Heart right ventricle (tissue), 16 donors: ENCODE results near the gene BABAM2. TPM values are rescaled to one million over a fixed set of nuclear protein-coding genes. Genes with fewer than 3 reads are reported as not detected.

Experiments used
- ATAC-seq, 8 donors: fragments of 200-7000 bp; cut with Tn5 transposase; one replicate each; pipeline ENCODE4 v1.9.1; 2020; ENCODE audit warnings: mild to moderate bottlenecking in 8 of 8, moderate library complexity in 8 of 8, moderate number of reproducible peaks in 1 of 8
- DNase-seq, 2 donors: peaks; one replicate each; pipeline ENCODE4 v3.0.0-alpha.2; 2020
- H3K27ac ChIP-seq, 10 donors: fragments of 200-600 bp; sonication (generic) in 2 of 10; one replicate each; pipeline versions ENCODE4 v1.5.0 to v1.8.0; 2020 to 2022; ENCODE audit warnings: mild to moderate bottlenecking in 3 of 10
- H3K27me3 ChIP-seq, 7 donors: fragments of 200-600 bp; one replicate each; pipeline ENCODE4 v1.8.0; 2021 to 2022; ENCODE audit warnings: mild to moderate bottlenecking in 2 of 7
- H3K36me3 ChIP-seq, 9 donors: fragments of 200-600 bp; sonication (generic) in 1 of 9; one replicate each; pipeline versions ENCODE4 v1.5.0 to v1.8.0; 2020 to 2022; ENCODE audit warnings: mild to moderate bottlenecking in 2 of 9
- H3K4me1 ChIP-seq, 9 donors: fragments of 200-600 bp; sonication (generic) in 1 of 9; one replicate each; pipeline versions ENCODE4 v1.5.0 to v1.8.0; 2020 to 2022; ENCODE audit warnings: mild to moderate bottlenecking in 4 of 9
- H3K4me3 ChIP-seq, 10 donors: fragments of 200-600 bp; sonication (generic) in 2 of 10; one replicate each; pipeline versions ENCODE4 v1.5.0 to v1.8.0; 2020 to 2022; ENCODE audit warnings: mild to moderate bottlenecking in 7 of 10, moderate library complexity in 2 of 10
- H3K9me3 ChIP-seq, 11 donors: fragments of 200-600 bp in 10 of 11; sonication (generic) in 2 of 11; one replicate each; pipeline versions ENCODE4 v1.5.0 to v1.8.0; 2013 to 2022; ENCODE audit warnings: mild to moderate bottlenecking in 2 of 11, control low read depth in 1 of 11, moderate library complexity in 1 of 11
- WGBS, 2 donors: extraction: QIAGEN DNeasy Blood & Tissue Kit; methylation state at CpG; one replicate each; pipeline ENCODE4 v1.1.7; 2013; ENCODE audit warnings: inconsistent platforms in 1 of 2; 5-methylcytosine and 5-hydroxymethylcytosine counted together
- intact Hi-C, 10 donors: fragments of 100-400 bp; cut with DNase I; formaldehyde crosslinking; loops; one replicate each; pipeline versions ENCODE4 v1.11.1 to v1.14.2; 2022
- polyA plus RNA-seq, 2 donors: library from polyadenylated mRNA; stranded (reverse); fragments of 200-250 nt; gene quantifications; one replicate each; pipeline ENCODE4 v1.2.3, GENCODE V29; 2013
- total RNA-seq, 10 donors: library from RNA; stranded (reverse); fragmentation: NEBNext Ultra II Directional in 3 of 10; extraction: Animal tissue kit (Norgen Biotek cat#: 25700) in 3 of 10; gene quantifications; one replicate each; pipeline versions ENCODE4 v1.2.1 to v1.2.4, GENCODE V29; 2021 to 2023
- TF ChIP-seq, protein P1 (sequence below), 9 donors: fragments of 200-600 bp; sonication (generic) in 2 of 9; IDR thresholded peaks; one replicate each; pipeline versions ENCODE4 v1.5.0 to v1.8.0; 2021 to 2022; ENCODE audit warnings: antibody characterized with exemption in 9 of 9, mild to moderate bottlenecking in 5 of 9, moderate library complexity in 1 of 9
- donor health status: Arrhythmogenic right ventricular cardiomyopathy.
- donor health status: ischemic (EF 13 %, LVEDD 7.1; RV severe dilation, severe dysfunction).
- donor health status: healthy with polysubstance abuse.
- donor health status: DM: no; HTN: yes; CAD: no.
- donor health status: DM: no; HTN: no; CAD: no.
- donor health status: ischemic (EF 25% LVEDD 6.9; RV normal size, moderate dysfunction).
- donor health status: ischemic (EF 25% LVEDD 5.7; RV mildly dilated, moderate dysfunction).
- donor health status: healthy.
- donor health status: DM: yes; HTN: yes; CAD: no.
- donor health status: Ischemic cardiomyopathy.
- donor health status: ischemic (EF 35%, LVEDD 5.7; RV mildly dilated, moderate dysfunction).
- donor health status: nonischemic (EF 11% LVEDD 7.7; RV severe dilation, severe dysfunction).
- donor health status: DM: yes; HTN: yes; CAD: no.
- donor health status: PGD.
- donor health status: ischemic (EF 29% LVEDD 5.4; RV normal size, mild dysfunction).
- donor health status: nonischemic (EF 23%, LVEDD 6.1; RV moderate dilation, normal function).

Gene BABAM2
- total and polyA plus RNA-seq, 12 donors, result 13.3 to 83.4 (median 65.9) TPM

DNA sequence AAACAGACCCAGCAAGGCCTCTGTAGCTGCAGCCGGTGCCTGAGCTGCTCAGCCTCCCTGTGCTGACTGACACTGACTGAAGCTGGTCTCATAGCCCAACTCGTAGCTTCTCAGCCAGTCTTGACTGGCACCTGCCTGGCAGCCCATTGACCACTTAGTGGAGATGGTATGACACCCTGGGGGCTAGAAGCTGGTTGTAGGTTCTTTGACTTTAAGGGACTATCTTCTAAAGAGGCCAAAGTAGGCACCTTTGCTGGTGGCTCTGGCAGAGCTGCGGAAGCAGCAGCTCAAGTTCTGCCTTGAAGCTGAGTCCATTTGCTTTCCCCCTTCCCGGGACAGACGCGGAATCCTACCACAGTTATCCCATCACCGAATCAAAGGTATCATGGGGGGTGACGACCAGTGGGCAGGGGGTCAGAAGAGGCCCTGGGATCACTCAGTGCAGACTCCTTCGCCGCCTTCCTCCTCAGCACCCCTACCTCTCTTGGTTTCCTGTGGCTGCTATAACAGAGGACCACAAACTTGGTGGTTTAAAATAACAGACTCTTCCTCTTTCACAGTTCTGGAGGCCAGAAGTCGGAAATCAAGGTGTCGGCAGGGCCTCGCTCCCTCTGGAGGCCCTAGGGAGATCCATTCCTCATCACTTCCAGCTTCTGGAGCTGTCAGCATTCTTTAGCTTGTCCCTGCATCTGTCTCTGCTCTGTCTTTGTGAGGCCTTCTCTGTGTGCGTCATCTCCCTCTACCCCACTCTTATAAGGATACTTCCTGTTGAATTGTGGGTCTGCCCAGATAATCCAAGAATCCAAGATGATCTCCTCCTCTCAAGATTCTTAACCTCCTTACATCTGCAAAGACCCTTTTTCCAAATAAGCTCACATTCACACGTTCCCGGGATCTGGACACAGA lies 488.4 kb downstream of the BABAM2 start:
- Histone ChIP-seq H3K4me3 (no peak overlapping the region), H3K4me1 (peaks cover 0 to 17% (median 0%) of the 10 kb centered on the region in 9 donors), H3K9me3 (no peaks in the 10 kb centered on the region), H3K36me3 (no peaks in the 10 kb centered on the region), H3K27me3 (no peaks in the 10 kb centered on the region), H3K27ac (peak overlapping the region in 1 of 10 donors; percentile 47)
- WGBS, 2 donors, result 77 to 81% methylated on average over 16 of the region's 16 CpGs
- ATAC-seq (no peak), DNase-seq (no peak)
- TF ChIP-seq, protein P1, sequence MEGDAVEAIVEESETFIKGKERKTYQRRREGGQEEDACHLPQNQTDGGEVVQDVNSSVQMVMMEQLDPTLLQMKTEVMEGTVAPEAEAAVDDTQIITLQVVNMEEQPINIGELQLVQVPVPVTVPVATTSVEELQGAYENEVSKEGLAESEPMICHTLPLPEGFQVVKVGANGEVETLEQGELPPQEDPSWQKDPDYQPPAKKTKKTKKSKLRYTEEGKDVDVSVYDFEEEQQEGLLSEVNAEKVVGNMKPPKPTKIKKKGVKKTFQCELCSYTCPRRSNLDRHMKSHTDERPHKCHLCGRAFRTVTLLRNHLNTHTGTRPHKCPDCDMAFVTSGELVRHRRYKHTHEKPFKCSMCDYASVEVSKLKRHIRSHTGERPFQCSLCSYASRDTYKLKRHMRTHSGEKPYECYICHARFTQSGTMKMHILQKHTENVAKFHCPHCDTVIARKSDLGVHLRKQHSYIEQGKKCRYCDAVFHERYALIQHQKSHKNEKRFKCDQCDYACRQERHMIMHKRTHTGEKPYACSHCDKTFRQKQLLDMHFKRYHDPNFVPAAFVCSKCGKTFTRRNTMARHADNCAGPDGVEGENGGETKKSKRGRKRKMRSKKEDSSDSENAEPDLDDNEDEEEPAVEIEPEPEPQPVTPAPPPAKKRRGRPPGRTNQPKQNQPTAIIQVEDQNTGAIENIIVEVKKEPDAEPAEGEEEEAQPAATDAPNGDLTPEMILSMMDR (IDR thresholded peaks at IDR 0.05), result no peak
- intact Hi-C loops, result no loop called here

DNA sequence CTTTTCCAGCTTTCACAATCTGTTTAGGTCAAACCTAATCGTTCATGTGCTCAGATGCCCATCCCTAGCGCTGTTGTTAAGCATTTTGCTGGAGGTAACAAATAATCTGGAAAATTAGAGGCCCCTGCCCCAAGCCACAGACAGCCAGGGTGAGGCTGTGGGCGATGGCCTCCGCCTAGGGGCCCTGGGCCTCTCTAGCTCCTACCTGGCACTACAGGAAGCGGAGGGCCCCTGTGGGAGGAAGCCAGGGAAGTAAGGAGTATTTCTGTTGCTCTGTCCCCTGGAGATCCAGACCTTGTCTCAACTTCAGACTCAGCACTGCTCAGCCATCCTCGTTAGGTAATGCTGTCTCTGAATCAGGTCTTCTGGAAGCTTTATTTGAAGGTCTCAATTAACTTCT lies 489.7 kb downstream of the BABAM2 start:
- Histone ChIP-seq H3K9me3 (no peaks in the 10 kb centered on the region), H3K27me3 (no peaks in the 10 kb centered on the region), H3K27ac (no peak overlapping the region), H3K4me1 (peaks cover 0 to 17% (median 0%) of the 10 kb centered on the region in 9 donors), H3K36me3 (no peaks in the 10 kb centered on the region), H3K4me3 (no peak overlapping the region)
- TF ChIP-seq, protein P1 (IDR thresholded peaks at IDR 0.05), result no peak
- WGBS, 2 donors, result 84 to 88% methylated on average over 6 of the region's 6 CpGs
- intact Hi-C loops, result loop anchor here in 1 of 10 donors (10.0 kb wide), 1 partner anchor 105 kb away; no protein-coding TSS in a partner anchor
- ATAC-seq (no peak), DNase-seq (no peak)

DNA sequence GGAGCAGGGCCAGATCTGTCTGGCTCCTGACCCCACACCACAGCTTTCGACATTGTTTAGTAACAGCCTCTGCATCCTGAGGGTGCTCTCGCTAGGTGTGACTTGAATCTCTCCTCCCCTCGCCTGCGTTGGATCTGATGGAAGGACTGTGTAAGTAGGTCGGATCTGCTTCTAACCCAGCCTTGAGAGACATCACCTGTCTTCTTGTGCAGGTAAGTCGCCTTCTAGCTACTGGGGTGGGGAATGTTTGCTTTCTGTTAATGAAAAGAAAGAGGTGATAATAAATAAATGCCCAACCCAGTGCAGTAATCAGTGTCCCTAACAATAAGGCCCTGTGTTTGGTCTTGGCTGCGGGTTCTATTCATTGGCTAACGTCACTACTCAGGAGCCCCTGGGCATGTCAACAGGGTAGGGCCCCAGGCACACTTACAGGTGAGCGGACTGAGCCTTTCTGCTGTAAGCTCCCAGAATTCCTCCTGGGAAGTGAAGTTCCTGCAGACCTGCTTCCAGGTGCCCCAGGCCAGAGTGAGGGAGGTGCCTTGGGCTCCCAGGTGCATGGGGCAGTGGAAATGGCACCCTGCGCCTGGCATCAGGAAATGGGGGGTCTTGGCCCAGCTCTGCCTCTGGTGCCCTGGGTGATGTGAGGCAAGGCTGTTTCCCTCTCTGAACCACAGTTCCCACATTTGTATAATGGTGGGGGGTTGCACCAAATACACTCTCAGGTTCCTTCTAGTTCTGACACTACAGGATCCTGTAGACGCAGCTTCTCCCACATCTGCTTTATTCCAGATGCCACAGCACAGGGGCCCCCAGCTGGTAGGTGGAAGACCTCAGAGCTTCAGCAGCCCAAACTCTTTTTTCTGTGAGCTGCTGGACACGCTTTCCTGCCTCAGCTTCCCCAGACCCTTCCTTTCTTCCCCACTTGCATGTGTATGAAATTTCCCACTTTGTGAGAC lies 491.0 kb downstream of the BABAM2 start:
- H3K9me3 ChIP-seq, result no peaks in the 10 kb centered on the region
- 93% methylated on average over 12 of the region's 12 CpGs for WGBS, 2 donors
- ATAC-seq, result no peak

More for the DNA sequence above, 491.0 kb downstream of the BABAM2 start:
- no peak for DNase-seq
- Histone ChIP-seq H3K4me3 (no peak overlapping the region), H3K27ac (no peak overlapping the region), H3K27me3 (no peaks in the 10 kb centered on the region), H3K36me3 (no peaks in the 10 kb centered on the region), H3K4me1 (peaks cover 0 to 17% (median 0%) of the 10 kb centered on the region in 9 donors)
- intact Hi-C loops, result loop anchor here in 1 of 10 donors (10.0 kb wide), 1 partner anchor 107 kb away; no protein-coding TSS in a partner anchor
- TF ChIP-seq, protein P1 (IDR thresholded peaks at IDR 0.05), result no peak
